BLaER1 treated with 17β-estradiol and CSF1 and Interleukin-3, amounts not matched to agents 10 nM and 100 nM (cell line): ENCODE data around the gene ESYT3.
"Not testable (repeated sequence)": the region's sequence is repeated elsewhere in the genome, so short reads cannot be mapped to it uniquely, and the experiment has no call there.

Source experiments
- H3K27ac ChIP-seq, 11 experiments: shearing (Covaris generic); formaldehyde crosslinking; 2 replicates each; pipeline ENCODE4 v1.8.1; 2022
- H3K27me3 ChIP-seq, 11 experiments: shearing (Covaris generic); formaldehyde crosslinking; 2 replicates each; pipeline ENCODE4 v1.8.1; 2022
- H3K36me3 ChIP-seq, 11 experiments: shearing (Covaris generic); formaldehyde crosslinking; 2 replicates each; pipeline ENCODE4 v1.8.1; 2022
- H3K4me1 ChIP-seq, 10 experiments: shearing (Covaris generic); formaldehyde crosslinking; 2 replicates each; pipeline ENCODE4 v1.8.1; 2022
- H3K4me2 ChIP-seq, 11 experiments: shearing (Covaris generic); formaldehyde crosslinking; 2 replicates each; pipeline ENCODE4 v1.8.1; 2022
- H3K4me3 ChIP-seq, 10 experiments: shearing (Covaris generic); formaldehyde crosslinking; 2 replicates each; pipeline ENCODE4 v1.8.1; 2022
- H3K9ac ChIP-seq, 11 experiments: shearing (Covaris generic); formaldehyde crosslinking; 2 replicates each; pipeline ENCODE4 v1.8.1; 2022
- H3K9me3 ChIP-seq, 11 experiments: shearing (Covaris generic); formaldehyde crosslinking; replicated peaks in 1 of 11; 2 replicates each; pipeline ENCODE4 v1.8.1; 2022
- H4K20me1 ChIP-seq, 11 experiments: shearing (Covaris generic); formaldehyde crosslinking; 2 replicates each; pipeline ENCODE4 v1.8.1; 2022
- Cebpa-rat ChIP-seq, 11 experiments: shearing (Covaris generic); IDR thresholded peaks; 2 replicates each; pipeline ENCODE4 v1.8.1; 2022

Gene ESYT3

DNA sequence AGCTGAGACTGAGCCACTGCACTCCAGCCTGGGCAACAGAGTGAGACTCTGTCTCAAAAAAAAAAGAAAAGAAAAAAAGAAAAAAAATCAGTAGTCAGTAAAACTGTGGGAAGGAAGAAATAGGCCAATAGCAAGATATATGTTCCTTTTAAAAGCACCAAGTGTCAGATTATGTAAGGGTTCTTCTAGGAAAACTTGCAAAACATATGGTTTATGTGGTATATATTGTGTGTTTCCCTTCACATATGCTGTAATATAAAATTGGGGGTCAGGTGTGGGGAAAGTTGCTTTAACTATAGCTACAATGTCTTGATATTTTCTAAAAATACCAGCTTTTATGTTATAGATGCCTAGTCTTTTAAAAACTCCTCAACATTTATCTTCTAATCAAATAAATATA is 64.6 kb downstream of the ESYT3 start:
- Histone ChIP-seq H3K4me1 (peaks cover 0 to 38% (median 18%) of the 10 kb centered on the region in 10 experiments; a peak in 13 of 20 replicates), H3K9me3 (peaks cover 0 to 11% (median 0%) of the 10 kb centered on the region in 11 experiments; a peak in 3 of 22 replicates), H3K4me3 (no peak overlapping the region), H3K9ac (no peak overlapping the region), H3K27ac (no peak overlapping the region), H3K4me2 (no peak overlapping the region), H3K36me3 (peaks cover 0 to 48% (median 18%) of the 10 kb centered on the region in 11 experiments; a peak in 20 of 22 replicates), H3K27me3 (no peaks in the 10 kb centered on the region), H4K20me1 (no peaks in the 10 kb centered on the region)
- TF ChIP-seq Cebpa-rat (IDR thresholded peaks at IDR 0.05) = no peak

DNA sequence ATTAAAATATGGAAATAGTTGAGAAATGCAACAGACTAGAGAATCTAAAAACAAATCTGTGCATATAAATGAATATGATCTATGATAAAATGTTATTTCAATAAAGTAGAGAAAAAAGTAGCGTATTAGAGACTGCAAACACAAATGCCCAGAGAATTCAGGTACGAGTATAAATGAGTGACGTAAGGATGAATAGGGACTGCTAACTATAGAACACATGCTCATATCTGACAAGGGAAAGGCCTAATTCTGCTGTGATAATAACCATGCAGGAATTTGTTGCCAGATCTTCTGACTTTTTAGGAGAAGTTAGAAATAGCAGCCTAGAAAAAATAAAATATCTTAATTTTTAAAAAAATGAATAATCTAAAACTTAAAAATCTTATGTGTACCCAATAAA is 73.1 kb downstream of the ESYT3 start:
- H3K27ac ChIP-seq = no peak overlapping the region
- no peak overlapping the region for H3K4me3 ChIP-seq
- H3K27me3 ChIP-seq = no peaks in the 10 kb centered on the region
- no peaks in the 10 kb centered on the region for H3K9me3 ChIP-seq
- H4K20me1 ChIP-seq = no peaks in the 10 kb centered on the region
- TF ChIP-seq Cebpa-rat (IDR thresholded peaks at IDR 0.05) = no peak
- H3K36me3 ChIP-seq = peaks cover 0 to 48% (median 15%) of the 10 kb centered on the region in 11 experiments; a peak in 12 of 22 replicates
- H3K4me1 ChIP-seq = peaks cover 0 to 16% (median 0%) of the 10 kb centered on the region in 10 experiments; a peak in 3 of 20 replicates
- H3K9ac ChIP-seq = no peak overlapping the region
- H3K4me2 ChIP-seq = no peak overlapping the region

- Histone ChIP-seq H4K20me1 (no peaks in the 10 kb centered on the region), H3K4me2 (no peak overlapping the region), H3K27ac (no peak overlapping the region), H3K4me3 (no peak overlapping the region), H3K27me3 (no peaks in the 10 kb centered on the region), H3K9me3 (no peaks in the 10 kb centered on the region), H3K36me3 (peaks cover 0 to 36% (median 9%) of the 10 kb centered on the region in 11 experiments; a peak in 9 of 22 replicates), H3K9ac (no peak overlapping the region), H3K4me1 (peaks cover 0 to 9% (median 0%) of the 10 kb centered on the region in 10 experiments; a peak in 4 of 20 replicates)
- no peak for TF ChIP-seq Cebpa-rat (IDR thresholded peaks at IDR 0.05)
These were observed 75.2 kb downstream of the ESYT3 start for GRCh38 chr3:138509586-138509985.

- no peak overlapping the region for H3K27ac ChIP-seq
- peaks cover 0 to 30% (median 12%) of the 10 kb centered on the region in 11 experiments; a peak in 11 of 22 replicates for H3K36me3 ChIP-seq
- H3K4me3 ChIP-seq = no peak overlapping the region
- H3K4me1 ChIP-seq = peaks cover 0 to 9% (median 0%) of the 10 kb centered on the region in 10 experiments; a peak in 4 of 20 replicates
- H3K9me3 ChIP-seq = peaks cover 0 to under 1% (median 0%) of the 10 kb centered on the region in 11 experiments; a peak in 2 of 22 replicates
- no peaks in the 10 kb centered on the region for H4K20me1 ChIP-seq
- H3K27me3 ChIP-seq = no peaks in the 10 kb centered on the region
- no peak overlapping the region for H3K4me2 ChIP-seq
- TF ChIP-seq Cebpa-rat (IDR thresholded peaks at IDR 0.05) = no peak
- H3K9ac ChIP-seq = no peak overlapping the region
These were observed 77.5 kb downstream of the ESYT3 start for GRCh38 chr3:138511945-138512344.

DNA sequence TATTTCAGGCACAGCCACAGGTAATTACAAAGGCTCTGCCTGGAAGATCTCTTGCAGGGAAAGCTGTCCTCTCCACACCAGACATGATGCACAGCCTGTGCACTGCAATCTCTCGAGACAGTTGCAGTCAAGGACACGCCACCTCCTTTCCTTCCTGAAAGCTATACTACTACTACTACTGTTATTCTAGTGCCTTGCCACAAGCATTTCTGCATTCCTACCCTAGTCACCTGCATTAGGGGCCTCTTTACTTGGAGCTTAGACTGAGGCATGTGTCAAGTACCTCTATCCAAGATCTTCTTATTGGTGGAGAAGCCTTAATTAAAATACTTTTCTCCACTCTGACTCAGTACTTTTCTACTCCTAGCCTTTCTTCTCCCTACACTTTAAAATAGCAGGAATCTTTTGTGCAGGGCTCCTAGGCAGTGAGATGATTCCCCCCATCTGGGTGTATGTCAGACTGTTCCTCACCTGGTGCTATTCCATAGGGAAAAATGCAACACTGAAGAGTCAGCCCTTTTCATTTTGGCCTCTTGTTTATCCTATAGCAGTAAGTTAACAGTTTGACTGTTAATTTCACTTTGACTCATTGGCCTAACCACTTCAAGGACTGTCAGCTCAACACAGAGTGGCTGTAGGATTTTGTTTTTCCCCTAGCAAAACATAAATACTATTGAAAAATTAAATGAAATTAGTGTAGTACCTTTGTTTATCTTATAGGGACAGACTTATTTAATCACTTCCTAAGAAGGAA is 78.9 kb downstream of the ESYT3 start:
- peaks cover 0 to 9% (median 0%) of the 10 kb centered on the region in 10 experiments; a peak in 4 of 20 replicates for H3K4me1 ChIP-seq
- no peak overlapping the region for H3K27ac ChIP-seq
- H3K27me3 ChIP-seq = no peaks in the 10 kb centered on the region
- no peak for TF ChIP-seq Cebpa-rat (IDR thresholded peaks at IDR 0.05)
- H3K36me3 ChIP-seq = peaks cover 9 to 36% (median 24%) of the 10 kb centered on the region in 11 experiments; a peak in 20 of 22 replicates
- H3K4me2 ChIP-seq = no peak overlapping the region
- H3K4me3 ChIP-seq = no peak overlapping the region
- H3K9me3 ChIP-seq = peaks cover 8 to 14% (median 12%) of the 10 kb centered on the region in 11 experiments
- no peaks in the 10 kb centered on the region for H4K20me1 ChIP-seq
- no peak overlapping the region for H3K9ac ChIP-seq

GRCh38 chr3:138521445-138521844 is 87.0 kb downstream of the ESYT3 start:
- not testable (repeated sequence) for H4K20me1 ChIP-seq, H3K4me2 ChIP-seq, H3K4me3 ChIP-seq, H3K9ac ChIP-seq, H3K4me1 ChIP-seq, H3K27ac ChIP-seq, H3K27me3 ChIP-seq
- Histone ChIP-seq H3K36me3 (peaks cover 14 to 34% (median 30%) of the 10 kb centered on the region in 11 experiments; a peak in 20 of 22 replicates), H3K9me3 (peaks cover 26 to 33% (median 30%) of the 10 kb centered on the region in 11 experiments)
